WERI-Rb-1 (cell line): ENCODE data around the gene SLC47A1.

ENCODE experiments used
- DNase-seq: peaks from one replicate; pipeline ENCODE4 v3.0.0-alpha.2; 2020
- H3K27ac ChIP-seq: fragments of 250-450 bp; sonication (Bioruptor Pico); 2 replicates; pipeline ENCODE4 v1.5.1; 2020; ENCODE audit warnings: mild to moderate bottlenecking, moderate library complexity
- H3K27me3 ChIP-seq: fragments of 250-450 bp; sonication (Bioruptor Pico); 2 replicates; pipeline ENCODE4 v1.5.1; 2021; ENCODE audit warnings: mild to moderate bottlenecking, low read depth, moderate library complexity; ENCODE audit not compliant: insufficient read depth, severe bottlenecking
- H3K36me3 ChIP-seq: fragments of 250-450 bp; sonication (Bioruptor Pico); 2 replicates; pipeline ENCODE4 v1.5.1; 2020; ENCODE audit warnings: mild to moderate bottlenecking, moderate library complexity
- H3K4me3 ChIP-seq: 2 replicates; pipeline ENCODE4 v1.5.1; 2011; ENCODE audit warnings: low read depth, mild to moderate bottlenecking, control low read depth, low read length
- H3K9me3 ChIP-seq: fragments of 250-450 bp; sonication (Bioruptor Pico); 2 replicates; pipeline ENCODE4 v1.5.1; 2021; ENCODE audit warnings: mild to moderate bottlenecking, moderate library complexity; ENCODE audit not compliant: severe bottlenecking
- TF ChIP-seq, protein P1 (sequence below): IDR thresholded peaks from 2 replicates; pipeline ENCODE4 v1.5.1; 2011; ENCODE audit warnings: low read depth, mild to moderate bottlenecking, control low read depth, inconsistent platforms, low read length

The SLC47A1 gene

DNA sequence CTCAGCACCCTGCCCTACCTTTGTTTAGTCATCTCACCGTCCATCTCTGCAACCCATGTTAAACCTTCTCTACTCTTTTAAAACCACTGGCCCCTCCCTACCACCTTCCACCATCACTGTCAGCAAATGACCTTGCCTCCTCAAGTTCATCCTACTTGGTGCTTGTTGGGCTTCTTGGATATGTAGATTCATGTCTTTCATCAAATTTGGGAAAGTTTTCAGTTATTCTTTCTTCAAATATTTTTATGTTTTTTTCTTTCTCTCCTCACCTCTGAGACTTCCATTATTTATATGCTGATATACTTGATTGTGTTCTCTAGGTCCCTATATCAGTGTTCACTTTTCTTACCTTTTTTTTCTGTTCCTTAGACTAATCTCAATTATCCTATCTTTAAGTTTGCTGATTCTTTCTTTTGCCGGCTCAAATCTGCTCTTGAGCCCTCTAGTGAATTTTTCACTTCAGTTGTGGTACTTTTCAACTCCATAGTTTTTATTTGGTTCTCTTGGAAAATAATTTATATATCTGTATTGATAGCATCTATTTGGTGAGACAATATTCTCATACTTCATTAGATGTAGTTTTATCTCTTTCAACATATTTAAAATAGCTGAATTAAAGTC lies 86.2 kb downstream of the SLC47A1 start:
- TF ChIP-seq, protein P1, sequence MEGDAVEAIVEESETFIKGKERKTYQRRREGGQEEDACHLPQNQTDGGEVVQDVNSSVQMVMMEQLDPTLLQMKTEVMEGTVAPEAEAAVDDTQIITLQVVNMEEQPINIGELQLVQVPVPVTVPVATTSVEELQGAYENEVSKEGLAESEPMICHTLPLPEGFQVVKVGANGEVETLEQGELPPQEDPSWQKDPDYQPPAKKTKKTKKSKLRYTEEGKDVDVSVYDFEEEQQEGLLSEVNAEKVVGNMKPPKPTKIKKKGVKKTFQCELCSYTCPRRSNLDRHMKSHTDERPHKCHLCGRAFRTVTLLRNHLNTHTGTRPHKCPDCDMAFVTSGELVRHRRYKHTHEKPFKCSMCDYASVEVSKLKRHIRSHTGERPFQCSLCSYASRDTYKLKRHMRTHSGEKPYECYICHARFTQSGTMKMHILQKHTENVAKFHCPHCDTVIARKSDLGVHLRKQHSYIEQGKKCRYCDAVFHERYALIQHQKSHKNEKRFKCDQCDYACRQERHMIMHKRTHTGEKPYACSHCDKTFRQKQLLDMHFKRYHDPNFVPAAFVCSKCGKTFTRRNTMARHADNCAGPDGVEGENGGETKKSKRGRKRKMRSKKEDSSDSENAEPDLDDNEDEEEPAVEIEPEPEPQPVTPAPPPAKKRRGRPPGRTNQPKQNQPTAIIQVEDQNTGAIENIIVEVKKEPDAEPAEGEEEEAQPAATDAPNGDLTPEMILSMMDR: no peak
- DNase-seq: no peak
- Histone ChIP-seq H3K36me3 (no peaks in the 10 kb centered on the region), H3K27me3 (no peaks in the 10 kb centered on the region), H3K27ac (no peak overlapping the region), H3K9me3 (peaks cover 11% of the 10 kb centered on the region), H3K4me3 (no peak overlapping the region)

DNA sequence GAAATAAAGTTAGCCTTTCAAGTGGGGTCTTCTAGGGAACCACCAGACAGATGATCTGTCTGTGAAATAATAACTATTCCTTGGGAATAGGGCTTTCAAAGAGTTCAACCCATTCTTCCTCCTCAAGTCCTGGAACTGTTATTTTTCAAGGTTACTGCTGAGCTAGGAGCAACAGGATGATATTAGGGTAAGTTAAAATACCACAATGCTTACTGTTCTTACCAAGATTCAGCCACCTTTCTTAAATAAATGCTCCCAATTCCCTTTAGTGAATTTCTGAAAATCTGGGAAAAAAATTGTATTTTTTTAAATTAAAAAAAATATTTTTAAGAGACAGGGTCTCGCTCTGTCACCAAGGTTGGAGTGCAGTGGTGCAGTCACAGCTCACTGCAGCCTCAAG lies 88.0 kb downstream of the SLC47A1 start:
- DNase-seq: no peak
- TF ChIP-seq, protein P1: no peak
- Histone ChIP-seq H3K9me3 (peaks cover 11% of the 10 kb centered on the region), H3K27ac (no peak overlapping the region), H3K4me3 (no peak overlapping the region), H3K27me3 (no peaks in the 10 kb centered on the region), H3K36me3 (no peaks in the 10 kb centered on the region)

DNA sequence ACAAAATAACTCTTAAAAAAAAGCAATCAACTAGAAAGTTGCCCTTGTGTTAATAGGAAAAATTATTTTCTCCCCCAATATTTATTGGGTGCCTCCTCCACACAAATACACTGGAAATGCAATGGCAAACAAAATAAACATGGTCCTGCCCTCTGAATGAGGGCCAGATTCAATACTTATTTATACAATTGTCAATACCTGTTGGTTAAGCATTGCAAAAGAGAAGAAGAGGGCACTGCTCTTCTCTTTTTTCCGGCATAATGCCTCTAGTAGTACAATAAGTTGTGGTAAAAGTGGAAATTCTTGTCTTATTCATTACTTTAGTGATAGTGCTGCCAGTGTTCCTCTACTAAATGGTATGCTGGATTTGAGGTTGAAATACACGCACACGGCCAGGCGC lies 92.4 kb downstream of the SLC47A1 start:
- no peak for DNase-seq
- H3K9me3 ChIP-seq: no peaks in the 10 kb centered on the region
- H3K27me3 ChIP-seq: no peaks in the 10 kb centered on the region
- no peak overlapping the region for H3K4me3 ChIP-seq
- no peaks in the 10 kb centered on the region for H3K36me3 ChIP-seq
- H3K27ac ChIP-seq: no peak overlapping the region
- TF ChIP-seq, protein P1: no peak
